Astrocyte (in vitro differentiated cells and primary cell): ENCODE data around the gene CHAT. TPM values are rescaled to one million over a fixed set of nuclear protein-coding genes. Genes with fewer than 3 reads are reported as not detected.

ENCODE experiments used
- DNase-seq: peaks from one replicate; pipeline ENCODE4 v3.0.0-alpha.2; 2010; ENCODE audit warnings: low read depth
- FAIRE-seq: peaks from 2 replicates; lab custom pipeline; 2011; peaks lifted over from hg19 to GRCh38; lab: Jason Lieb, UNC
- H2AFZ ChIP-seq: 2 replicates; pipeline ENCODE4 v1.6.0; 2012; ENCODE audit warnings: low read depth, low read length, inconsistent platforms
- H3K27ac ChIP-seq: 2 replicates; pipeline ENCODE4 v1.5.1; 2011; ENCODE audit warnings: low read depth, low read length, inconsistent platforms
- H3K27me3 ChIP-seq: 2 replicates; pipeline ENCODE4 v1.6.0; 2011; ENCODE audit warnings: low read length, inconsistent platforms; ENCODE audit not compliant: insufficient read depth
- H3K36me3 ChIP-seq: 2 replicates; pipeline ENCODE4 v1.5.1; 2011; ENCODE audit warnings: low read length, inconsistent platforms; ENCODE audit not compliant: insufficient read depth
- H3K4me1 ChIP-seq: 2 replicates; pipeline ENCODE4 v1.5.1; 2011; ENCODE audit warnings: low read length, inconsistent platforms; ENCODE audit not compliant: insufficient read depth
- H3K4me2 ChIP-seq: 2 replicates; pipeline ENCODE4 v1.6.0; 2012; ENCODE audit warnings: low read length, inconsistent platforms
- H3K4me3 ChIP-seq: 2 replicates; pipeline ENCODE4 v1.5.1; 2011; ENCODE audit warnings: low read depth, mild to moderate bottlenecking, low read length, inconsistent platforms; ENCODE audit not compliant: insufficient read depth
- H3K79me2 ChIP-seq: 2 replicates; pipeline ENCODE4 v1.6.0; 2012; ENCODE audit warnings: mild to moderate bottlenecking, low read length, inconsistent platforms; ENCODE audit not compliant: insufficient read depth
- H3K9ac ChIP-seq: 2 replicates; pipeline ENCODE4 v1.6.0; 2012; ENCODE audit warnings: mild to moderate bottlenecking, low read length, inconsistent platforms
- H3K9me3 ChIP-seq: 2 replicates; pipeline ENCODE4 v1.5.1; 2012; ENCODE audit warnings: low read depth, mild to moderate bottlenecking, low read length, inconsistent platforms; ENCODE audit not compliant: insufficient read depth
- H4K20me1 ChIP-seq: 2 replicates; pipeline ENCODE4 v1.6.0; 2012; ENCODE audit warnings: low read length, inconsistent platforms; ENCODE audit not compliant: insufficient read depth
- H3K27ac Mint-ChIP-seq: one replicate; pipeline ENCODE4 v1.8.0; 2021; ENCODE audit warnings: mild to moderate bottlenecking, mixed read lengths; ENCODE audit not compliant: unreplicated experiment
- H3K27me3 Mint-ChIP-seq: one replicate; pipeline ENCODE4 v1.8.0; 2021; ENCODE audit warnings: low read depth, mixed read lengths; ENCODE audit not compliant: unreplicated experiment
- H3K36me3 Mint-ChIP-seq: one replicate; pipeline ENCODE4 v1.8.0; 2021; ENCODE audit warnings: low read depth, mixed read lengths; ENCODE audit not compliant: unreplicated experiment
- H3K4me1 Mint-ChIP-seq: one replicate; pipeline ENCODE4 v1.8.0; 2021; ENCODE audit warnings: low read depth, mixed read lengths; ENCODE audit not compliant: unreplicated experiment
- H3K4me3 Mint-ChIP-seq: one replicate; pipeline ENCODE4 v1.8.0; 2021; ENCODE audit warnings: mild to moderate bottlenecking, moderate library complexity, mixed read lengths; ENCODE audit not compliant: unreplicated experiment
- H3K9me3 Mint-ChIP-seq: one replicate; pipeline ENCODE4 v1.8.0; 2021; ENCODE audit warnings: mild to moderate bottlenecking, mixed read lengths; ENCODE audit not compliant: unreplicated experiment
- EZH2 ChIP-seq: IDR thresholded peaks from 2 replicates; pipeline ENCODE4 v1.6.1; 2012; ENCODE audit warnings: mild to moderate bottlenecking, low read length, inconsistent platforms; ENCODE audit not compliant: insufficient read depth
- total RNA-seq: library from RNA; stranded (reverse); gene quantifications from 2 replicates; pipeline ENCODE4 v1.2.1, GENCODE V29; 2021
- TF ChIP-seq, protein P1 (sequence below): IDR thresholded peaks from 2 replicates; pipeline ENCODE4 v1.5.1; 2011; ENCODE audit warnings: low read depth, mild to moderate bottlenecking, inconsistent platforms, low read length, moderate library complexity; ENCODE audit not compliant: insufficient read depth

CHAT gene
- total RNA-seq, 1 donor from 2014 or later, result 1.00 TPM

DNA sequence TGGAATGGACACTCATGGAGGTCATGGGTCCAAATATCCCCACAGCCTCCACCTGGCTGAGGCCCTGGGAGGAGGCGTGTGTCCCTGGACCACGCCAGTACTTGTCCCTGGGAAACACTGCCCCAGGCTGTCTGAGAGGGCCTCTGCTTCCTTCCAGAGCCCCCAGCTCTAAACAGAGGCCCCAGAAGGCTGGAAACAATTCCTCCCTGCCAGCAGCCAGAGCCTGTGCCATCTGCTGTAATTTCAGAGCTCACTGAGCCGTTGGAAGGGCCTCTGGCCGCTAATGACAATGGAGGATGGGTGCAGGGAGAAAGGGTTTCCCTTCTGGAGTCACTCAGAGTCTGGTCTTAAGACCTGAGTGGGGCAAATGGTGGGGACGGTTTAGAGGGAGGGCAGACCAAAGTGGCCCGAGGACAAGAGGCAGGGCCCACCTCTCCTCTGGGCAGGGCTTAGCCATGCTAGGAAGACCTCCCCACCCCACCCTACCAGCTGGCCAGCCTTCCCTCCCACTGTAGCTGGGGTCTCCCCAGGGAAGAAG lies 7.1 kb downstream of the CHAT start:
- no peaks in the 10 kb centered on the region for H3K36me3 Mint-ChIP-seq
- Histone ChIP-seq H3K9me3 (no peaks in the 10 kb centered on the region), H3K79me2 (no peaks in the 10 kb centered on the region), H3K9ac (no peak overlapping the region), H3K27me3 (peaks cover 10% of the 10 kb centered on the region), H3K27ac (no peak overlapping the region), H3K4me2 (no peak overlapping the region), H3K4me1 (no peaks in the 10 kb centered on the region), H3K4me3 (no peak overlapping the region), H4K20me1 (no peaks in the 10 kb centered on the region), H3K36me3 (no peaks in the 10 kb centered on the region), H2AFZ (no peak overlapping the region)
- peaks cover 7% of the 10 kb centered on the region for H3K9me3 Mint-ChIP-seq
- H3K27me3 Mint-ChIP-seq, result peaks cover 86% of the 10 kb centered on the region
- no peak overlapping the region for H3K27ac Mint-ChIP-seq
- DNase-seq (no peak), FAIRE-seq (no peak)
- no peak overlapping the region for H3K4me3 Mint-ChIP-seq
- peaks cover 2% of the 10 kb centered on the region for H3K4me1 Mint-ChIP-seq
- no peak for TF ChIP-seq EZH2
- TF ChIP-seq, protein P1, sequence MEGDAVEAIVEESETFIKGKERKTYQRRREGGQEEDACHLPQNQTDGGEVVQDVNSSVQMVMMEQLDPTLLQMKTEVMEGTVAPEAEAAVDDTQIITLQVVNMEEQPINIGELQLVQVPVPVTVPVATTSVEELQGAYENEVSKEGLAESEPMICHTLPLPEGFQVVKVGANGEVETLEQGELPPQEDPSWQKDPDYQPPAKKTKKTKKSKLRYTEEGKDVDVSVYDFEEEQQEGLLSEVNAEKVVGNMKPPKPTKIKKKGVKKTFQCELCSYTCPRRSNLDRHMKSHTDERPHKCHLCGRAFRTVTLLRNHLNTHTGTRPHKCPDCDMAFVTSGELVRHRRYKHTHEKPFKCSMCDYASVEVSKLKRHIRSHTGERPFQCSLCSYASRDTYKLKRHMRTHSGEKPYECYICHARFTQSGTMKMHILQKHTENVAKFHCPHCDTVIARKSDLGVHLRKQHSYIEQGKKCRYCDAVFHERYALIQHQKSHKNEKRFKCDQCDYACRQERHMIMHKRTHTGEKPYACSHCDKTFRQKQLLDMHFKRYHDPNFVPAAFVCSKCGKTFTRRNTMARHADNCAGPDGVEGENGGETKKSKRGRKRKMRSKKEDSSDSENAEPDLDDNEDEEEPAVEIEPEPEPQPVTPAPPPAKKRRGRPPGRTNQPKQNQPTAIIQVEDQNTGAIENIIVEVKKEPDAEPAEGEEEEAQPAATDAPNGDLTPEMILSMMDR, result no peak

DNA sequence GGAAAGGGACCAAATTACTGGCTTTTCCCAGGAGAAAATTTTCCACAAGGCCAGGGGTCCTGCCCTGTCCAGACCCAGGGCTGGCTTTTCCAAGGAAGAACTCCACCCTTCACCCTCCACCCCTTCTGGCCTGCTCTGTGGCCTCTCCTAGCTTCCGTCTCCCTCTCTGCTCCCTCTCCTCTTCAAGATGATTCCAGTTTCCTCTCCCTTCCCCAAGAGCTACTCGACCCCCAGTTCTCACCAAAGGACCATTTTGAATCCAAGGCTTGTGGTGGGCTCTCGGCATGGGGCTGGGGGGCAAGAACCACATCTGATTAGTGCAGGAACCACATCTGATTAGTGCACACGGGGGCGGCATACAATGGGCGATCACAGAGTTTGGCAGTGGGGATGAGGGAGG lies 7.7 kb downstream of the CHAT start:
- TF ChIP-seq EZH2, result no peak
- TF ChIP-seq, protein P1, result no peak
- no peaks in the 10 kb centered on the region for H3K4me1 ChIP-seq
- no peaks in the 10 kb centered on the region for H3K36me3 ChIP-seq
- Mint-ChIP-seq H3K4me1 (peaks cover 2% of the 10 kb centered on the region), H3K4me3 (no peak overlapping the region), H3K27ac (no peak overlapping the region), H3K27me3 (peaks cover 84% of the 10 kb centered on the region), H3K36me3 (no peaks in the 10 kb centered on the region), H3K9me3 (peaks cover 6% of the 10 kb centered on the region)
- no peak overlapping the region for H3K4me2 ChIP-seq
- peaks cover 10% of the 10 kb centered on the region for H3K27me3 ChIP-seq
- DNase-seq (no peak), FAIRE-seq (no peak)
- H4K20me1 ChIP-seq, result no peaks in the 10 kb centered on the region
- H3K79me2 ChIP-seq, result no peaks in the 10 kb centered on the region
- H3K27ac ChIP-seq, result no peak overlapping the region
- no peaks in the 10 kb centered on the region for H3K9me3 ChIP-seq
- no peak overlapping the region for H2AFZ ChIP-seq
- H3K9ac ChIP-seq, result no peak overlapping the region
- H3K4me3 ChIP-seq, result no peak overlapping the region
